ENCODE measurements around the gene CAV2.
"Not testable (repeated sequence)": the region's sequence is repeated elsewhere in the genome, so short reads cannot be mapped to it uniquely, and the experiment has no call there.

The CAV2 gene

GRCh38 chr7:116477625-116478024, 21.9 kb upstream of the CAV2 start:
- no peak overlapping the region for H3K9ac ChIP-seq (ENCODE audit: low read length)
- no peaks in the 10 kb centered on the region for H3K27me3 ChIP-seq (ENCODE audit: control insufficient read depth, insufficient read depth, low read length)
- H3K36me3 ChIP-seq (ENCODE audit: control insufficient read depth, low read depth, low read length) = no peaks in the 10 kb centered on the region
- no peak overlapping the region for H3K4me3 ChIP-seq (ENCODE audit: low read length)
- H3K27ac ChIP-seq (ENCODE audit: low read length) = no peak overlapping the region
- no peaks in the 10 kb centered on the region for H3K4me1 ChIP-seq (ENCODE audit: control insufficient read depth, low read depth, low read length)
- no peaks in the 10 kb centered on the region for H3K9me3 ChIP-seq (ENCODE audit: control insufficient read depth, low read depth, low read length)

GRCh38 chr7:116478834-116479233, 20.7 kb upstream of the CAV2 start:
- Histone ChIP-seq H3K4me1 (ENCODE audit: control insufficient read depth, low read depth, low read length) (no peaks in the 10 kb centered on the region), H3K4me3 (ENCODE audit: low read length) (no peak overlapping the region), H3K36me3 (ENCODE audit: control insufficient read depth, low read depth, low read length) (no peaks in the 10 kb centered on the region), H3K9ac (ENCODE audit: low read length) (no peak overlapping the region), H3K27me3 (ENCODE audit: control insufficient read depth, insufficient read depth, low read length) (no peaks in the 10 kb centered on the region), H3K9me3 (ENCODE audit: control insufficient read depth, low read depth, low read length) (no peaks in the 10 kb centered on the region), H3K27ac (ENCODE audit: low read length) (no peak overlapping the region)

- H3K27ac ChIP-seq (ENCODE audit: low read length) = no peak overlapping the region
These were observed 16.1 kb upstream of the CAV2 start for GRCh38 chr7:116483271-116483942.

GRCh38 chr7:116484389-116484788, 15.1 kb upstream of the CAV2 start:
- H3K9ac ChIP-seq (ENCODE audit: low read length) = not testable (repeated sequence)

More at GRCh38 chr7:116483271-116483942, 16.1 kb upstream of the CAV2 start:
- Histone ChIP-seq H3K9ac (ENCODE audit: low read length) (no peak overlapping the region), H3K4me3 (ENCODE audit: low read length) (no peak overlapping the region), H3K4me1 (ENCODE audit: control insufficient read depth, low read depth, low read length) (no peaks in the 10 kb centered on the region), H3K9me3 (ENCODE audit: control insufficient read depth, low read depth, low read length) (no peaks in the 10 kb centered on the region), H3K27me3 (ENCODE audit: control insufficient read depth, insufficient read depth, low read length) (no peaks in the 10 kb centered on the region), H3K36me3 (ENCODE audit: control insufficient read depth, low read depth, low read length) (no peaks in the 10 kb centered on the region)

GRCh38 chr7:116487907-116488521, 11.5 kb upstream of the CAV2 start:
- Histone ChIP-seq H3K4me1 (ENCODE audit: control insufficient read depth, low read depth, low read length) (no peaks in the 10 kb centered on the region), H3K27me3 (ENCODE audit: control insufficient read depth, insufficient read depth, low read length) (no peaks in the 10 kb centered on the region), H3K4me3 (ENCODE audit: low read length) (no peak overlapping the region), H3K9ac (ENCODE audit: low read length) (no peak overlapping the region), H3K9me3 (ENCODE audit: control insufficient read depth, low read depth, low read length) (no peaks in the 10 kb centered on the region), H3K27ac (ENCODE audit: low read length) (no peak overlapping the region), H3K36me3 (ENCODE audit: control insufficient read depth, low read depth, low read length) (no peaks in the 10 kb centered on the region)

More at GRCh38 chr7:116484389-116484788, 15.1 kb upstream of the CAV2 start:
- H3K4me3 ChIP-seq (ENCODE audit: low read length); H3K36me3 ChIP-seq (ENCODE audit: control insufficient read depth, low read depth, low read length); H3K4me1 ChIP-seq (ENCODE audit: control insufficient read depth, low read depth, low read length); H3K9me3 ChIP-seq (ENCODE audit: control insufficient read depth, low read depth, low read length); H3K27me3 ChIP-seq (ENCODE audit: control insufficient read depth, insufficient read depth, low read length); H3K27ac ChIP-seq (ENCODE audit: low read length): not testable (repeated sequence)

- H3K27ac ChIP-seq (ENCODE audit: low read length) = no peak overlapping the region
- H3K9me3 ChIP-seq (ENCODE audit: control insufficient read depth, low read depth, low read length) = no peaks in the 10 kb centered on the region
- no peaks in the 10 kb centered on the region for H3K4me1 ChIP-seq (ENCODE audit: control insufficient read depth, low read depth, low read length)
- no peak overlapping the region for H3K4me3 ChIP-seq (ENCODE audit: low read length)
- H3K36me3 ChIP-seq (ENCODE audit: control insufficient read depth, low read depth, low read length) = no peaks in the 10 kb centered on the region
- H3K27me3 ChIP-seq (ENCODE audit: control insufficient read depth, insufficient read depth, low read length) = no peaks in the 10 kb centered on the region
- no peak overlapping the region for H3K9ac ChIP-seq (ENCODE audit: low read length)
These were observed 9.2 kb upstream of the CAV2 start for GRCh38 chr7:116490351-116490750.

- Histone ChIP-seq H3K4me1 (ENCODE audit: control insufficient read depth, low read depth, low read length) (no peaks in the 10 kb centered on the region), H3K27ac (ENCODE audit: low read length) (no peak overlapping the region), H3K27me3 (ENCODE audit: control insufficient read depth, insufficient read depth, low read length) (no peaks in the 10 kb centered on the region), H3K36me3 (ENCODE audit: control insufficient read depth, low read depth, low read length) (no peaks in the 10 kb centered on the region), H3K9ac (ENCODE audit: low read length) (no peak overlapping the region), H3K9me3 (ENCODE audit: control insufficient read depth, low read depth, low read length) (no peaks in the 10 kb centered on the region), H3K4me3 (ENCODE audit: low read length) (no peak overlapping the region)
These were observed 7.5 kb upstream of the CAV2 start for GRCh38 chr7:116491887-116492653.

- Histone ChIP-seq H3K4me3 (ENCODE audit: low read length) (no peak overlapping the region), H3K27me3 (ENCODE audit: control insufficient read depth, insufficient read depth, low read length) (no peaks in the 10 kb centered on the region), H3K27ac (ENCODE audit: low read length) (no peak overlapping the region), H3K9ac (ENCODE audit: low read length) (no peak overlapping the region), H3K4me1 (ENCODE audit: control insufficient read depth, low read depth, low read length) (no peaks in the 10 kb centered on the region), H3K9me3 (ENCODE audit: control insufficient read depth, low read depth, low read length) (no peaks in the 10 kb centered on the region), H3K36me3 (ENCODE audit: control insufficient read depth, low read depth, low read length) (no peaks in the 10 kb centered on the region)
These were observed 6.9 kb upstream of the CAV2 start for GRCh38 chr7:116492654-116493109.

GRCh38 chr7:116493449-116493848, 6.1 kb upstream of the CAV2 start:
- peaks cover 5% of the 10 kb centered on the region for H3K27me3 ChIP-seq (ENCODE audit: control insufficient read depth, insufficient read depth, low read length)
- no peak overlapping the region for H3K9ac ChIP-seq (ENCODE audit: low read length)
- no peak overlapping the region for H3K4me3 ChIP-seq (ENCODE audit: low read length)
- H3K36me3 ChIP-seq (ENCODE audit: control insufficient read depth, low read depth, low read length) = no peaks in the 10 kb centered on the region
- H3K9me3 ChIP-seq (ENCODE audit: control insufficient read depth, low read depth, low read length) = no peaks in the 10 kb centered on the region
- no peak overlapping the region for H3K27ac ChIP-seq (ENCODE audit: low read length)
- H3K4me1 ChIP-seq (ENCODE audit: control insufficient read depth, low read depth, low read length) = no peaks in the 10 kb centered on the region

GRCh38 chr7:116494472-116494871, 5.1 kb upstream of the CAV2 start:
- H3K9me3 ChIP-seq (ENCODE audit: control insufficient read depth, low read depth, low read length) = no peaks in the 10 kb centered on the region
- H3K27ac ChIP-seq (ENCODE audit: low read length) = no peak overlapping the region
- H3K36me3 ChIP-seq (ENCODE audit: control insufficient read depth, low read depth, low read length) = no peaks in the 10 kb centered on the region
- H3K4me3 ChIP-seq (ENCODE audit: low read length) = no peak overlapping the region
- H3K9ac ChIP-seq (ENCODE audit: low read length) = no peak overlapping the region
- H3K4me1 ChIP-seq (ENCODE audit: control insufficient read depth, low read depth, low read length) = no peaks in the 10 kb centered on the region
- H3K27me3 ChIP-seq (ENCODE audit: control insufficient read depth, insufficient read depth, low read length) = peaks cover 14% of the 10 kb centered on the region

- no peak overlapping the region for H3K4me3 ChIP-seq (ENCODE audit: low read length)
- H3K27ac ChIP-seq (ENCODE audit: low read length) = no peak overlapping the region
- H3K4me1 ChIP-seq (ENCODE audit: control insufficient read depth, low read depth, low read length) = peaks cover 5% of the 10 kb centered on the region
- no peak overlapping the region for H3K9ac ChIP-seq (ENCODE audit: low read length)
- no peaks in the 10 kb centered on the region for H3K36me3 ChIP-seq (ENCODE audit: control insufficient read depth, low read depth, low read length)
- H3K27me3 ChIP-seq (ENCODE audit: control insufficient read depth, insufficient read depth, low read length) = peaks cover 26% of the 10 kb centered on the region
- no peaks in the 10 kb centered on the region for H3K9me3 ChIP-seq (ENCODE audit: control insufficient read depth, low read depth, low read length)
These were observed 3.8 kb upstream of the CAV2 start for GRCh38 chr7:116495736-116496135.

All from iPS-18a (cell line).